GM21367 (cell line): Measurements from ENCODE around the gene DFFB.
A peak's percentile ranks its signal among the peaks of the same experiment; 100 is the strongest.
"Not testable (repeated sequence)": the region's sequence is repeated elsewhere in the genome, so short reads cannot be mapped to it uniquely, and the experiment has no call there.

ENCODE experiments used
- ATAC-seq: cut with Tn5 transposase; IDR thresholded peaks from one replicate; pipeline ENCODE4 v1.9.1; 2021; ENCODE audit not compliant: unreplicated experiment

Gene DFFB

GRCh38 chr1:3856923-3857790, at the start of gene DFFB, which contains the start of gene CEP104:
Gene DFFB (plus strand): TSS chr1:3857476. CDS start chr1:3857604, 128 bp downstream.
Gene CEP104 (minus strand): TSS chr1:3857211. CDS start chr1:3852407, 4,804 bp downstream.
- ATAC-seq = peak; percentile 93

- no peak for ATAC-seq
Observed at GRCh38 chr1:3807769-3808168, 49.5 kb upstream of the DFFB start.

GRCh38 chr1:3809680-3810079, 47.6 kb upstream of the DFFB start:
- ATAC-seq = no peak

GRCh38 chr1:3810149-3810761, 47.0 kb upstream of the DFFB start:
- not testable (repeated sequence) for ATAC-seq

GRCh38 chr1:3811595-3811911, 45.7 kb upstream of the DFFB start:
- ATAC-seq = no peak

GRCh38 chr1:3814065-3814464, 43.2 kb upstream of the DFFB start:
- no peak for ATAC-seq

- ATAC-seq = no peak
Observed at GRCh38 chr1:3814771-3815561, 42.3 kb upstream of the DFFB start.

GRCh38 chr1:3816331-3817137, 40.7 kb upstream of the DFFB start:
- no peak for ATAC-seq

- ATAC-seq = no peak
Observed at GRCh38 chr1:3817138-3817740, 40.0 kb upstream of the DFFB start.

- no peak for ATAC-seq
Observed at GRCh38 chr1:3817821-3818597, 39.3 kb upstream of the DFFB start.

GRCh38 chr1:3819771-3820200, 37.5 kb upstream of the DFFB start:
- no peak for ATAC-seq

- ATAC-seq = no peak
Observed at GRCh38 chr1:3820316-3820715, 37.0 kb upstream of the DFFB start.

- no peak for ATAC-seq
Observed at GRCh38 chr1:3821004-3821403, 36.3 kb upstream of the DFFB start.

GRCh38 chr1:3821447-3821846, 35.8 kb upstream of the DFFB start:
- no peak for ATAC-seq

- ATAC-seq = no peak
Observed at GRCh38 chr1:3821908-3822307, 35.4 kb upstream of the DFFB start.

GRCh38 chr1:3822421-3822820, 34.9 kb upstream of the DFFB start:
- ATAC-seq = no peak

GRCh38 chr1:3824650-3825049, 32.6 kb upstream of the DFFB start:
- no peak for ATAC-seq

- no peak for ATAC-seq
Observed at GRCh38 chr1:3825356-3825755, 31.9 kb upstream of the DFFB start.

- ATAC-seq = no peak
Observed at GRCh38 chr1:3827813-3828307, 29.4 kb upstream of the DFFB start.
